ENCODE data around the gene TIMM29.
A peak's percentile ranks its signal among the peaks of the same experiment; 100 is the strongest.

The TIMM29 gene

GRCh38 chr19:10928563-10929401 is at the start of gene TIMM29, which contains the start of gene YIPF2:
Gene TIMM29, plus strand, starts transcription at chr19:10928811. Its CDS starts 12 bp downstream, at chr19:10928823.
Gene YIPF2, minus strand, starts transcription at chr19:10928639. Its CDS starts 229 bp downstream, at chr19:10928410.
- peak within 1 kb of the TSS; percentile 92 for H3K4me3 ChIP-seq (ENCODE audit: low read depth, low read length)

DNA sequence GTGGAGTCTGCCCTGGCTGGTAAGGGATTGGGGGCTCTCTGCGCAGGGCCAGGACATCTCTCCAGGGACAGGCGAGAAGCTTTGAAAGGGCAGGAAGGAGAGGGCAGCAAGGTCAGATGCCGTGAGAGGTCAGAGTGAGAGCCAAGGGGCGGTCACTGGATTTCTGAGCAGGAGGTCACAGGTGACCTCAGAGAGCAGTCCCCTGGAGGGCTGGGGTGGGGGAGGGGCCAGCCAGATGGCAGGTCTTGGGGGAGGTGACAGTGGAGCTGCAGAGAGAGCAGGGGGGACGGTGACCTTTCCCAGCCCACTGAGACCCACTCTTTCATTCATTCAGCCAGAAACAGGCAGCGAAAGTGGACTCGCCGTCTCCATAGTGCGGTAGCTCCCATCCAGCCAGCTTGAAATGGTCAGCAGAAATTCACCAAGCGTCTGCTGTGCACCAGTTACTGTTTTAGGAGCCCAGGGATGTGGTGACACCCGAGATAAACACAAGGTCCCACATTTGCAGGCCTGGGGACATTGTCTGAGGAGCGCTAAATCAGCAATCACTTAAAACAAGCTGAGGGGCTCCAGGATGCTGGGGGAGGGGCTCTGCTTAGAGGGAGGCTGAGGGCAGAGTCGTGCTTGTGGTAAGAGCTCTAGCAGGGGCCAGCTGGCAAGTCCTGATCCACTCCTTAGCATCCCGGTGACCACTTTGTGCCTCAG is 47.1 kb upstream of the TIMM29 start:
- no peak overlapping the region for H3K4me3 ChIP-seq (ENCODE audit: low read depth, low read length)

DNA sequence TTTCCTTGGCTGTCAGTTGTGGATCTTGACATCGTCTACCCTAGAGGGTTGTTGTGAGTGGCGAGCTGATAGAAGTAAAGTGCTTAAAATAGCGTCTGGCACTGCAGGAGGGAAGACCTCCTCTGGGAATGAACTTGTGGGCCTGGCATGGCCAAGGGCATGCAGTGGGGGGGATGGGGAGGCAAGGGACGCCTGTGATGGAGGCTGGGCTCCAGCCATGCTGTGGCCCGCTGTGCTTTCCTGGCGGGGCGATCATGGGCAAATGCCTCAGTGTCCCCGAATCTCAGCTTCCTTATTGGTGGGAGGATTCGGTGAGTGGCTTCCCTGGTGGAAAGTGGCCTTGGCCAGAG is 46.5 kb upstream of the TIMM29 start:
- H3K4me3 ChIP-seq (ENCODE audit: low read depth, low read length) = no peak overlapping the region

DNA sequence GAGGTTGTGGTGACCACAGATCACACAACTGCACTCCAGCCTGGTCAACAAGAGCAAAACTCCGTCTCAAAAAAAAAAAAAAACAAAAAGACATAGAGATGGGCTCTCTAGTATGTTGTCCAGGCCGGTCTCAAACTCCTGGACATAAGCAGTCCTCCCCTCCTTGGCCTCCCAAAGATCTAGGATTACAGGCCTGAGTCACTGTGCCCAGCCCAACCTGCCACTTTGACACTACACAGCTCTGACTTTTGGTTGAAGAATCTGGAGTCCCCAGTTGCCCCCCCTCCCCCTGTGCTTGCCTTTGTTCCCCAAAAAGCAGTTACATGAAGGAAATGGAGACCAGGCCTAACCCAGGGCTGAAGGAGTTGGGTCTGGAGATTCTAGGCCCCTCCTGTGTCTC is 44.3 kb upstream of the TIMM29 start:
- no peak overlapping the region for H3K4me3 ChIP-seq (ENCODE audit: low read depth, low read length)

GRCh38 chr19:10885201-10886169 is 43.1 kb upstream of the TIMM29 start:
- H3K4me3 ChIP-seq (ENCODE audit: low read depth, low read length) = no peak overlapping the region

- H3K4me3 ChIP-seq (ENCODE audit: low read depth, low read length) = no peak overlapping the region
Observed at GRCh38 chr19:10887616-10888367, 40.8 kb upstream of the TIMM29 start.

DNA sequence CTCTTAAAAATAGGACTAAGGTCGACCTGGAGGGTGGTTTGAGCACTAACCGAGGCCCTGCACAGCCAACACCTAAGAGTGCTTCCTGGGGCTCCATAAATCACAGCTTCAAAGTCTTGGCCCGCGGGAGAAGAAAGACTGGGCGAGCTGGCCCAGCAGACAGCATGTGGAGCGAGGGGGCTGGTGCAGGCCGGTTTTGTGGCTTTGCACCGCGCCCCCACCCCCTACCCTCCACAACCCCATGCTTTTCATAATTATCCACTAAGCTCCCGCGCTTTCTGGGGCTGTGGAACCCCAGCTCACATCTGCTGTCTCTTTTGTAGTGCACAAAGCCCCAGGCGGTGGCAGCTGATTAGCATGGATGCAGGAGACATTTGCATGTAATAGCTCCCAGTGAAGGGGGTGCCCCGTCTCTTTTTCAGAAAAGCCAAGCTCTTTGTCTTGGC is 40.2 kb upstream of the TIMM29 start:
- no peak overlapping the region for H3K4me3 ChIP-seq (ENCODE audit: low read depth, low read length)

DNA sequence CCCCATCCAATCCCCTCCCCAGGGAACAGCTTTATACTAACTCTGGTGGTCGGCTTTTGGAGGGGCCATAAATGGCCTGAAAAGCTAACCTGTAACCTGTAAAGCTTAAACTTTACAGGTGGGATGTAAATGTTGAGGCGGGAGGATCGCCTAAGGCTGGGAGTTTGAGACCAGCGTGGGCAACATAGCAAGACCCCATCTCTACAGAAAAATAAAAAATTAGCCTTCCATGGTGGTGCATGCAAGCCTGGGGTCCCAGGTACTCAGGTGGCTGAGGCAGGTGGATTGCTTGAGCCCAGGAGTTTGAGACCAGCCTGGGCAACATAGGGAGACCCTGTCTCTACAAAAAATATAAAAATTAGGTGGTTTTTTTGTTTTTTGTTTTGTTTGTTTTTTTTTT is 38.7 kb upstream of the TIMM29 start:
- no peak overlapping the region for H3K4me3 ChIP-seq (ENCODE audit: low read depth, low read length)

- no peak overlapping the region for H3K4me3 ChIP-seq (ENCODE audit: low read depth, low read length)
Observed at GRCh38 chr19:10891405-10892086, 37.1 kb upstream of the TIMM29 start.

GRCh38 chr19:10892256-10892655 is 36.4 kb upstream of the TIMM29 start:
- no peak overlapping the region for H3K4me3 ChIP-seq (ENCODE audit: low read depth, low read length)

DNA sequence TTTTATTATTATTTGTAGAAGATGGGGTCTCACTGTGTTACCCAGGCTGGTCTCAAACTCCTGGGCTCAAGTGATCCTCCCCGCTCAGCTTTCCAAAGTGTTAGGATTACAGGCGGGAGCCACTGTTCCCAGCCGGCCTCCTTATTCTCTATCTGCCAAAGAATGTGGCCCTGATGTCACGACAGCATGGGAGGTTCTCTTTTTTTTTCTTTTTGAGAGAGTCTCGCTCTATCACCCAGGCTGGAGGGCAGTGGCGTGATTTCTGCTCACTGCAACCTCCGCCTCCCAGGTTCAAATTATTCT is 33.7 kb upstream of the TIMM29 start:
- no peak overlapping the region for H3K4me3 ChIP-seq (ENCODE audit: low read depth, low read length)

DNA sequence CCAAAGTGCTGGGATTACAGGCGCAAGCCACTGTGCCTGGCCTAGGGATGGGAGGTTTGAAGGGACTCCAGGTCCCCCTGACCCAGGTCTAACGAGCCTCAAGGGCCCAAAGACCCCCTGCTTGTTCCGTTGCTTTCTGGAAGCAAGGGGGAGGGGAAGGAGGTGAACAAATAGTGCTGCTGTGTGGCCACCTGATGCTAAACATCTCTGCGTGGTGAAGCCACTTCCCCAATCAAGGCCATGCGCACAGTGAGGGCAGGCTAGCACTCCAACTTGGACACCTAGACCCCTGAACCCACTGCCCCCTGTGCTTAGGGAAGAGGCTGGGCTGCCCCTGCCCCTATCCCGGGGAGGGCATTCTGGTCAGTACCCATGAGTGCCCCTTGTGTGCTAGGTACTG is 33.2 kb upstream of the TIMM29 start:
- no peak overlapping the region for H3K4me3 ChIP-seq (ENCODE audit: low read depth, low read length)

GRCh38 chr19:10895920-10896319 is 32.7 kb upstream of the TIMM29 start:
- H3K4me3 ChIP-seq (ENCODE audit: low read depth, low read length) = no peak overlapping the region

- H3K4me3 ChIP-seq (ENCODE audit: low read depth, low read length) = no peak overlapping the region
Observed at GRCh38 chr19:10896851-10897526, 31.6 kb upstream of the TIMM29 start.

DNA sequence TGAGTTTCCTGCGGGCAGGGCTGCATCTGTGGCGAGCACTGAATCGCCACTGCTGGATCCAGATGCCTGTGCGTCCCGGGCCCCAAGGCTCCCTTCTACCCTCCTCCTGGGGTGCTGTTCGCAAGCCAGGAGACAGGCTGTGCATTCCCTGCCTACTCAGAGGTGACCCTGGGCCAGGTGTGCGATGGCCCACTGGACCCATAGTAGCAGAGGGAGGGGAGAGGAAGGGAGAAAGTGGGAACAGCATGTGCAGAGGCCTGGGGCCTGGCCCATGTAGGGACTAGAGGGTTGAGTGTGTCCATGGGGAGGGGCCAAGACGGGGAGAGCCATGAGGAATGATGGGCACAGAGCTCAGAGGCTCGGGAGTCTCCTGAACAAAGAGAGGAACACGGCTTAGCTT is 30.0 kb upstream of the TIMM29 start:
- H3K4me3 ChIP-seq (ENCODE audit: low read depth, low read length) = no peak overlapping the region

GRCh38 chr19:10899151-10899653 is 29.4 kb upstream of the TIMM29 start:
- H3K4me3 ChIP-seq (ENCODE audit: low read depth, low read length) = no peak overlapping the region

- no peak overlapping the region for H3K4me3 ChIP-seq (ENCODE audit: low read depth, low read length)
Observed at GRCh38 chr19:10907925-10908324, 20.7 kb upstream of the TIMM29 start.

DNA sequence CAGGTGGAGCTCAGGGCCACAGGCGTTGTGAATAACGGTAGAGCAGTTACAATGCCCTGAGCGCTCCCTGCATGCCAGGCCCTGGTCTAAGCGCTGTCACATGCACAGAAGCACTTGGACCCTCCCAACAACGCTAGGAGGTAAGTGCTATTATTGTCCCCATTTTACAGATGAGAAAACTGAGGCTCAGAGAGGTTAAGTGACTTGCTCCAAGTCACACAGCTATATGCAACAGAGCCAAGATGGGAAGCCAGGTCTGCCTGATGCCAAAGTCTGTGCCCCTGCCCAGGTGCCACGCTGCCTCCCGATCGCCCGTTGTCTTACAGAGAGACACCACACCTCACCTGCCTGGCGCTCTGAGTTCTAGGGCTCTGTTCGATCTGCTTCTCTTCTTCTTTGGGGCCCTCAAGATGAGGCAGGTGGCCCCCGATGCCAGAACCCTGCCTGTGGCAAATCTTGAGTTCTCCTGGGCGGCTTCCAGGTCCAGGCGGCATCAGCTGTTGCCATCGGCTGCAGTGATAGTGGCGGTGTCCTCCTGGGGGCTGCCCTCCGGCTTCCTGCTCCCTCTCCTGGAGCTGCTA is 20.1 kb upstream of the TIMM29 start:
- no peak overlapping the region for H3K4me3 ChIP-seq (ENCODE audit: low read depth, low read length)

Data from iPS-11a (cell line).